Stimulated activated CD4-positive, alpha-beta T cell treated with anti-CD3 and anti-CD28 coated beads, Interleukin-4, amount 100 ng/mL, for 24 hours (primary cell): ENCODE results near the gene PPP1R14D.

ENCODE experiments used
- DNase-seq: peaks from one replicate; pipeline ENCODE4 v3.0.0-alpha.2; 2020

Gene PPP1R14D

GRCh38 chr15:40850576-40851112 lies 22.1 kb upstream of the PPP1R14D start:
- DNase-seq, result no peak

GRCh38 chr15:40847223-40847961 lies 18.9 kb upstream of the PPP1R14D start:
- DNase-seq, result no peak

GRCh38 chr15:40846841-40847222 lies 18.3 kb upstream of the PPP1R14D start:
- no peak for DNase-seq

GRCh38 chr15:40845511-40846284 lies 17.2 kb upstream of the PPP1R14D start:
- no peak for DNase-seq

GRCh38 chr15:40845036-40845435 lies 16.5 kb upstream of the PPP1R14D start:
- DNase-seq, result no peak

- peak; percentile 42 for DNase-seq
Measured at GRCh38 chr15:40844696-40845030, 16.2 kb upstream of the PPP1R14D start.

- DNase-seq, result peak; percentile 78
Measured at GRCh38 chr15:40843885-40844695, 15.6 kb upstream of the PPP1R14D start, which contains the start of gene SPINT1. Gene SPINT1, plus strand, starts transcription at chr15:40844048. Its CDS starts 507 bp downstream, at chr15:40844555.

- no peak for DNase-seq
Measured at GRCh38 chr15:40843261-40843884, 14.9 kb upstream of the PPP1R14D start.

GRCh38 chr15:40841741-40842140 lies 13.2 kb upstream of the PPP1R14D start:
- DNase-seq, result no peak

- DNase-seq, result no peak
Measured at GRCh38 chr15:40838756-40839155, 10.2 kb upstream of the PPP1R14D start.

- DNase-seq, result no peak
Measured at GRCh38 chr15:40836020-40836419, 7.5 kb upstream of the PPP1R14D start.

GRCh38 chr15:40832903-40833302 lies 4.4 kb upstream of the PPP1R14D start:
- DNase-seq, result no peak

GRCh38 chr15:40831861-40832260 lies 3.4 kb upstream of the PPP1R14D start:
- no peak for DNase-seq

GRCh38 chr15:40830884-40831283 lies 2.4 kb upstream of the PPP1R14D start:
- DNase-seq, result no peak

GRCh38 chr15:40829115-40829514 lies 607 bp upstream of the PPP1R14D start:
- DNase-seq, result no peak

- DNase-seq, result no peak
Measured at GRCh38 chr15:40826423-40827075, 2.0 kb downstream of the PPP1R14D start.

GRCh38 chr15:40825661-40826422 lies 2.7 kb downstream of the PPP1R14D start:
- DNase-seq, result no peak

GRCh38 chr15:40823572-40824343 lies 4.8 kb downstream of the PPP1R14D start:
- DNase-seq, result no peak

- no peak for DNase-seq
Measured at GRCh38 chr15:40821195-40821594, 7.3 kb downstream of the PPP1R14D start.

- DNase-seq, result no peak
Measured at GRCh38 chr15:40819048-40819447, 9.5 kb downstream of the PPP1R14D start.
